HFFc6 (cell line): Measurements from ENCODE around the gene GRB10. TPM values are rescaled to one million over a fixed set of nuclear protein-coding genes. Genes with fewer than 3 reads are reported as not detected.

ENCODE experiments used
- DNase-seq: peaks from one replicate; pipeline ENCODE4 v3.0.0-alpha.2; 2018
- H3K27ac Mint-ChIP-seq: 2 replicates; pipeline ENCODE4 v1.8.0; 2020; ENCODE audit warnings: mild to moderate bottlenecking, mixed read lengths
- H3K27me3 Mint-ChIP-seq: 2 replicates; pipeline ENCODE4 v1.8.0; 2021; ENCODE audit warnings: mild to moderate bottlenecking, moderate library complexity, mixed read lengths; ENCODE audit not compliant: insufficient read depth
- H3K36me3 Mint-ChIP-seq: 2 replicates; pipeline ENCODE4 v1.8.0; 2021; ENCODE audit warnings: low read depth, mixed read lengths
- H3K4me1 Mint-ChIP-seq: 2 replicates; pipeline ENCODE4 v1.8.0; 2020; ENCODE audit warnings: low read depth, mixed read lengths
- H3K4me3 Mint-ChIP-seq: 2 replicates; pipeline ENCODE4 v1.8.0; 2020; ENCODE audit warnings: mild to moderate bottlenecking, moderate library complexity, mixed read lengths
- H3K9me3 Mint-ChIP-seq: 2 replicates; pipeline ENCODE4 v1.8.0; 2020; ENCODE audit warnings: mild to moderate bottlenecking, mixed read lengths
- CTCF ChIP-seq: fragments of 200-600 bp; sonication (generic); IDR thresholded peaks from 2 replicates; pipeline ENCODE4 v1.5.0; 2021; ENCODE audit warnings: antibody characterized with exemption, mild to moderate bottlenecking
- total RNA-seq, 6 experiments: library from RNA; stranded (reverse); fragmentation: NEBNext Ultra II Directional; extraction: Animal tissue kit (Norgen Biotek cat#: 25700); gene quantifications; 2 replicates in 1 of 6; 3 replicates in 5 of 6; pipeline ENCODE4 v1.2.3, GENCODE V29; 2021

Gene GRB10
- total RNA-seq, 6 experiments from 2014 or later: 13.6 to 17.8 (median 14.8) TPM

DNA sequence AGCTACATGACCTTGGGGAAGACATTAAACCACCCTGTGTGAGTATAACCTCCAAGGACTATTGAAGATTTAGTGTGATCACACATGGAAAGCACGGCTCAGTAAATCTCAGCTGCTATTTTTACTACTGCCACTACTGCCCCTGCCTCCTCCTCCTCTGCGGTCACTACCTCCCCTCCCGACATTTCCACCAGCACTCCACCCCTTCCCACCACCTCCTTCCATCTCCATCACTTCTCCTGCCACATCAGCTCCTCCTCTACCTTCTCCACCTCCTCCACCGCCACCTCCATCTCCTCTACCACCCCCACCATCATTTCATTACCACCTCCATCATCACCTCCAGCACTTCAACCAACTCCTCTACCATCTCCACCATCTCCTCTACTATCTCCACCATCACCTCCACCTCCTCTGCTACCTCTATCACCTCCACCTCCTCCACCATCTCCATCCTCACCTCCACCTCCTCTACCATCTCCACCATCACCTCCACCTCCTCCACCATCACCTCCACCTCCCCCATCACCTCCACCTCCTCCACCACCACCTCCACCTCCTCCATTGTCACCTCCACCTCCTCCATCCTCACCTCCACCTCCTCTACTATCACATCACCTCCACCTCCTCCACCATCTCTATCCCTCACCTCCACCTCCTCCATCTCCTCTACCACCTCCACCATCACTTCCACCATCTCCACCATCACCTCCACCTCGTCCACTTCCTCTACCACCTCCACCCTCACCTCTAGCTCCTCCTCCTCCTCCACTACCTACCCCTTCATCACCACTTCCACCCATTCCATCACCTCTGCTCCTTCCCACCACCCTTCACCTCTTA, 69.4 kb downstream of the GRB10 start:
- H3K4me1 Mint-ChIP-seq: peaks cover 31% of the 10 kb centered on the region

DNA sequence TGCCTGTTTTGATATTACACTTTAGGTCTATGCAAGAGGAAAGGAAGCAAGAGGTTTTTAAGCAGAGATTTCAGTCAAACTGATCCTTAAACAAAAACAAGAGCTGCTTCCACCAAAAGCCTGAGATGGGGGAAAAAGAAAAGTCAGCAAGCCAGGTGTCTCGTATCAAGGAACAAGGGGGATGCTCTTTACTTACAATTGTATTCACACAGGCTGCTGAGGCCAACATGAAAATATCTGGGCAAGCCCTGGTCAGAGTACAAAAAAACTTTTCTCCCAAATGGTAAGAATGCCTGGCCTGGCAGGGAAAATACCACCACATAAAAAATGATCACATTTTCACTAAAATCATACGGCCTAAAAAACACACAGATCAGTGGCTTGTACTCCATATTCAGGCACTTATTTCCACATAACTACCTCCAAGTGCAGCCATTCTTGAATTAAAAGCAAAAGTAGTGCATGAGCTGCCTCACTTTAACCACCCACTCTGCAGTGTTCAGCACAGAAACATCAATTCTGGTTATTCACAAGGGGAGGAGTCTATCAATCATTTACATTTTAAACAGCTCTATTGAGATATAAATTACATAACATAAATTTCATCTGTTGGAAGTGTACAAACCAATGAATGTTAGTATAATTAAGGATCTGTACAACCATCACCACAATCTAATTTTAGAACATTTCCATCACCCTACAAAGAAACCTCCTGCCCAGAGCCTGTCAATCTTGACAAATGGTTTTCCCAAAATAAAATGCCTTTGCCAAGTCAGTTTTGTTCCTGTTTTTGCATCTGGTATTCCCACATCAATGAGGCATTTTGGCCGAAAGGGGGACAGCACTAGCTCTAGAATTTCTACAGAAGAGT, 70.2 kb downstream of the GRB10 start:
- H3K27ac Mint-ChIP-seq: no peak overlapping the region
- no peaks in the 10 kb centered on the region for H3K9me3 Mint-ChIP-seq

More for the DNA sequence above, 69.4 kb downstream of the GRB10 start:
- Mint-ChIP-seq H3K9me3 (no peaks in the 10 kb centered on the region), H3K4me3 (no peak overlapping the region), H3K36me3 (no peaks in the 10 kb centered on the region), H3K27ac (no peak overlapping the region), H3K27me3 (no peaks in the 10 kb centered on the region)
- TF ChIP-seq CTCF: no peak
- no peak for DNase-seq

DNA sequence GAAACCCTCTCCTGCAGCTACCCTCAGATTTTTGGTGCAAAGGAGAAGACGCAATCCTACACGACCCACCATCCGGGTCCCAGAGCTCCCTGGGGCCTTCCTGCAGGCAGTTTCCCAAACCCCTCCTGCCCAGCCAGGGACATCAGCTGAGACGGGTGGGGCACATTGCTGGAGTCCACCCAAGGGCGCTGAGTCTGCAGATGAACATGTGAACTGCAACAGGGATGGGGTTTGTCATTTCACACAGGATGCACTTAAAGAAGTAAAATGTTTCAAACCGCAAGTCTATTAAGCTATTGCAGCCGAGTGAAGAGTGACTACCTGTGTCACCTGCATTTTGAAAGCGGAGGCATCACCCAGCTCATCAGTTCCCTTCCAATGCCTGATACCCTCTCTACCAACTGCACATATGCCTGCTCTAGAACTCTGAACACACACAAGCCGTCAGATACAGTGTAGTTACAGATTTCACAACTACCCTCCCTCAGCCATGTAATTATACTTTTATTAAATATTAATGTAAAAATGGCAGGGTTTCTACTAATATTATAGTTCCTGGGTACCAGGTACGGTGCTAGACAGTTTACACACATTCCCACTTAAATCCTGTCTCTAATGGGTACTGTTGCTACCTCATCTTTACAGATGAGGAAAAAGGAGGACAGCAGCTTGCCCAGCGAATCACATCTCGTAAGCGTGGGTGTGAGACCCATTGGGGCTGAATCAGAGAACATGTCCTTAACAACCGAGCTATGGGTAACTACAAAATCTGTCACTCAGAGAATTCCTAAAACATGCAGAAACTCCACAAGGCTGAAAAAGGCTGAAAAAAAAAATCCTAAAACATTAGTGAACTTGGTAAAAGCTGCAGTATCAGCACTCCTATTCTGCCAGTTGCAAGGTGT, 71.2 kb downstream of the GRB10 start:
- Mint-ChIP-seq H3K4me1 (peaks cover 42% of the 10 kb centered on the region), H3K4me3 (no peak overlapping the region), H3K27me3 (no peaks in the 10 kb centered on the region), H3K9me3 (no peaks in the 10 kb centered on the region), H3K27ac (no peak overlapping the region), H3K36me3 (no peaks in the 10 kb centered on the region)
- no peak for DNase-seq
- no peak for TF ChIP-seq CTCF

More for the DNA sequence above, 70.2 kb downstream of the GRB10 start:
- Mint-ChIP-seq H3K27me3 (no peaks in the 10 kb centered on the region), H3K4me3 (no peak overlapping the region), H3K36me3 (no peaks in the 10 kb centered on the region), H3K4me1 (peaks cover 33% of the 10 kb centered on the region)
- TF ChIP-seq CTCF: no peak
- no peak for DNase-seq

DNA sequence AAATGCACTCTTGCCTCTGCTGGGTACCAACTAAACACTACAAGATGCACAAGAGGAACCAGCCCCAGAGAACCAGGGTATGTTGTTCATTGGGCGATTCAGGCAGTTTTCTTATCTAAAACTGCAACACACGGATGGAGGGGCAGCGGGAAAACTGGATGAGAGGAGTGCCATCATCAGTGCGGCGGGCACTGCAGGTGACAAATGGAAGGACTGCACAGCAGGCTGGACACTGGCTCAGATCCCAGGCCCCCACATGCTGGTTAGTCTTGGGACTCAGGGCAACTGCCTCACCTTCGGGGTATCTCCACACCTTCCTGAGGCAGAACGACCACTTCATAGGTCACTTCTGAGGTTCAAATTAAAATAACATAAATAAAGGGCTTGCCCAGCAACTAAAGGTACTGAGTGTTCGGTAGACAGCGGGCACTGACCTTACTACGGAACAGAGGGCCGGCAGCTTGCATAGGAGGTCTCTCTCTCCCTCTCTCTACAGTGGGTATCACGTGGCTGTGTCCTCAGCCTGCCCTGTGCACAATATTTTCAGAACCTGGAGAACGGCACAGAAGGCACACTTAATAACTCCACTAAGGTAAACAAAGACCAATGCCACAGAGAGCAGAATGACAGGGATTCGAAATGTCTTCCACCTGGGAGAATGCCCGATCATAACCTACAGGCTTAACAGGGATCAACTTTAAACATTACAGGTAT, 72.1 kb downstream of the GRB10 start:
- Mint-ChIP-seq H3K9me3 (no peaks in the 10 kb centered on the region), H3K4me1 (peaks cover 48% of the 10 kb centered on the region)
- DNase-seq: no peak

More for the DNA sequence above, 72.1 kb downstream of the GRB10 start:
- H3K4me3 Mint-ChIP-seq: no peak overlapping the region
- TF ChIP-seq CTCF: no peak
- no peak overlapping the region for H3K27ac Mint-ChIP-seq
- no peaks in the 10 kb centered on the region for H3K27me3 Mint-ChIP-seq
- no peaks in the 10 kb centered on the region for H3K36me3 Mint-ChIP-seq
